Endothelial cell (in vitro differentiated cells): ENCODE results near the gene MYO1F. TPM values are rescaled to one million over a fixed set of nuclear protein-coding genes. Genes with fewer than 3 reads are reported as not detected.

Experiments
- DNase-seq: peaks from one replicate; pipeline ENCODE4 v3.0.0; 2021; ENCODE audit warnings: low spot score
- H3K27ac Mint-ChIP-seq: one replicate; pipeline ENCODE4 v1.8.0; 2021; ENCODE audit warnings: mixed read lengths, inconsistent platforms; ENCODE audit not compliant: unreplicated experiment
- H3K27me3 Mint-ChIP-seq: one replicate; pipeline ENCODE4 v1.8.0; 2021; ENCODE audit warnings: mild to moderate bottlenecking, moderate library complexity, mixed read lengths, inconsistent platforms; ENCODE audit not compliant: unreplicated experiment
- H3K36me3 Mint-ChIP-seq: one replicate; pipeline ENCODE4 v1.8.0; 2021; ENCODE audit warnings: mild to moderate bottlenecking, low read depth, mixed read lengths, inconsistent platforms; ENCODE audit not compliant: unreplicated experiment
- H3K4me1 Mint-ChIP-seq: one replicate; pipeline ENCODE4 v1.8.0; 2021; ENCODE audit warnings: mild to moderate bottlenecking, mixed read lengths, inconsistent platforms; ENCODE audit not compliant: unreplicated experiment
- H3K4me3 Mint-ChIP-seq: one replicate; pipeline ENCODE4 v1.8.0; 2021; ENCODE audit warnings: mild to moderate bottlenecking, mixed read lengths, inconsistent platforms; ENCODE audit not compliant: unreplicated experiment
- H3K9me3 Mint-ChIP-seq: one replicate; pipeline ENCODE4 v1.8.0; 2021; ENCODE audit warnings: mixed read lengths, inconsistent platforms; ENCODE audit not compliant: unreplicated experiment
- total RNA-seq: library from RNA; stranded (reverse); fragmentation: NEBNext Ultra II Directional; extraction: Animal tissue kit (Norgen Biotek cat#: 25700); gene quantifications from one replicate; pipeline ENCODE4 v1.2.1, GENCODE V29; 2021; ENCODE audit not compliant: unreplicated experiment
- TF ChIP-seq, protein P1 (sequence below): fragments of 200-600 bp; sonication (generic); IDR thresholded peaks from one replicate; pipeline ENCODE4 v1.5.0; 2021; ENCODE audit warnings: antibody characterized with exemption; ENCODE audit not compliant: unreplicated experiment

Gene MYO1F
- total RNA-seq, 1 donor from 2014 or later = 3.2 TPM

DNA sequence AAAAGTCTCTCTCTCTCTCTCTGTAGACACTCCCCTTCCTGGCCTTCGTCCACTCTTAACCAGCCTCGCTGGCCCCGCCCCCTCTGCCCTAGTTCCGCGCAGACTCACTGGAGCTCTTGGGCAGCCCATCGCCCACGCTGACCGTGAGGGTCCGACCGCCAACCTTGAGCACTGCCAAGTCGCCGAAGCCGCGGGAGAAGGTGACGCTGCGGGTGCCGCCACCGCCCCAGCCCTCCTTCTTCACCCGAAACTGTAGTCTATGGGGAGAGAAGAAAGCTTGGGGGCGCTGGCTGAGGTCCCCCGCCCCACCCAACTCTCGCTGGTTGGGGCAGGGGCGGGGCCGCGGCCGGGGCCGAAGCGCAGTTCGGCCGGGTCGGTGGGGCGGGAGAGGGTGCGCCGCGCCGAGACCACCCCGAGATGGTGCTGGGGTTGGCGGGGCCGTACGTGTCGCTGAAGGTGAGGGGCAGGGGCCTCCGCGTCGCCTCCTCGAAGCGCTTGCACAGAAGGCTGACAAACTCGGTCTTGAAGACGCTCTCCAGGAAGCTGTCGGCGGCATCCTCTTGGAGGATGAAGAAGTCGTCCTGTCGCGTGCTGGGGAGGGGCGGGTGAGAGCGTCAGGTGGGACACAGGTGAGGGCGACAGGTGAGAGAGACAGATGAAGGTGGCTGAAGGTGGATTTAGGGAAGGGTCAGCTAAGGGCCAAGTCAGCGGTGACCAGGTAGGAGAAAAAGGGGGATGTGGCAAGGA, 50.7 kb downstream of the MYO1F start:
- Mint-ChIP-seq H3K9me3 (no peaks in the 10 kb centered on the region), H3K27me3 (peaks cover 7% of the 10 kb centered on the region), H3K4me1 (peaks cover 7% of the 10 kb centered on the region), H3K27ac (peak overlapping the region; percentile 34), H3K4me3 (peak overlapping the region; percentile 91), H3K36me3 (peaks cover 18% of the 10 kb centered on the region)
- TF ChIP-seq, protein P1, sequence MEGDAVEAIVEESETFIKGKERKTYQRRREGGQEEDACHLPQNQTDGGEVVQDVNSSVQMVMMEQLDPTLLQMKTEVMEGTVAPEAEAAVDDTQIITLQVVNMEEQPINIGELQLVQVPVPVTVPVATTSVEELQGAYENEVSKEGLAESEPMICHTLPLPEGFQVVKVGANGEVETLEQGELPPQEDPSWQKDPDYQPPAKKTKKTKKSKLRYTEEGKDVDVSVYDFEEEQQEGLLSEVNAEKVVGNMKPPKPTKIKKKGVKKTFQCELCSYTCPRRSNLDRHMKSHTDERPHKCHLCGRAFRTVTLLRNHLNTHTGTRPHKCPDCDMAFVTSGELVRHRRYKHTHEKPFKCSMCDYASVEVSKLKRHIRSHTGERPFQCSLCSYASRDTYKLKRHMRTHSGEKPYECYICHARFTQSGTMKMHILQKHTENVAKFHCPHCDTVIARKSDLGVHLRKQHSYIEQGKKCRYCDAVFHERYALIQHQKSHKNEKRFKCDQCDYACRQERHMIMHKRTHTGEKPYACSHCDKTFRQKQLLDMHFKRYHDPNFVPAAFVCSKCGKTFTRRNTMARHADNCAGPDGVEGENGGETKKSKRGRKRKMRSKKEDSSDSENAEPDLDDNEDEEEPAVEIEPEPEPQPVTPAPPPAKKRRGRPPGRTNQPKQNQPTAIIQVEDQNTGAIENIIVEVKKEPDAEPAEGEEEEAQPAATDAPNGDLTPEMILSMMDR = no peak
- DNase-seq = peak; percentile 94

DNA sequence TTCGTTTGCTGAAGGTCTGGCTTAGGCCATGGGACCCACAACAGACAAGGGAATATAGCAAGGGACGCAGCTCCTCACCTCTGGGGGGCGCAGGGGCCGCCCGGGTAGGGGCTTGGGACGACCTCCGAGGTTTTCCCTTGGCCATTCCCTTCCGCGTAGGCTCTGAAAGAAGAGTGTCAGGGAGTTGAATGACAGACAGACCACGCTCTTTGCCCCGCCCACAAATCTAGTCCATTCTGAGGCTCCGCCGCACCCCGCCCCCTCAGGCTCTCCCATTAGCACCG, 51.9 kb downstream of the MYO1F start:
- Mint-ChIP-seq H3K9me3 (no peaks in the 10 kb centered on the region), H3K4me3 (no peak overlapping the region), H3K4me1 (peaks cover 7% of the 10 kb centered on the region), H3K27ac (no peak overlapping the region), H3K27me3 (peaks cover 7% of the 10 kb centered on the region), H3K36me3 (peaks cover 18% of the 10 kb centered on the region)
- TF ChIP-seq, protein P1 = peak; percentile 35
- no peak for DNase-seq

DNA sequence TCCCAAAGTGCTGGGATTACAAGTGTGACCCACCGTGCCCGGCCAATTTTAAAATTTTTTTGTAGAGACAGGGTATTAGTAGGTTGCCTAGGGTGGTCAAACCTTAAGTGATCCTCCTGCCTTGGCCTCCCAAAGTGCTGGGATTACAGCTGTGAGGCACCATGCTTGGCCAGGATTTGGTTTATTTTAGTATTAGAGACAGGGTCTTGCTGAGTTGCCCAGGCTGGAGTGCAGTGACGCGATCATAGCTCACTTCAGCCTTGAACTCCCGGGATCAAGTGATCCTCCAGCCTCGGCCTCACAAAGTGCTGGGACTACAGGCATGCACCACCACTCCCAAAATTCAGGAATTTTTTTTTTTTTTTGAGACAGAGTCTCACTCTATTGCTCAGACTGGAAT, 57.9 kb downstream of the MYO1F start:
- TF ChIP-seq, protein P1 = no peak
- Mint-ChIP-seq H3K27ac (no peak overlapping the region), H3K36me3 (peaks cover 5% of the 10 kb centered on the region), H3K4me3 (no peak overlapping the region), H3K4me1 (peaks cover 7% of the 10 kb centered on the region), H3K9me3 (no peaks in the 10 kb centered on the region), H3K27me3 (peaks cover 22% of the 10 kb centered on the region)
- no peak for DNase-seq

DNA sequence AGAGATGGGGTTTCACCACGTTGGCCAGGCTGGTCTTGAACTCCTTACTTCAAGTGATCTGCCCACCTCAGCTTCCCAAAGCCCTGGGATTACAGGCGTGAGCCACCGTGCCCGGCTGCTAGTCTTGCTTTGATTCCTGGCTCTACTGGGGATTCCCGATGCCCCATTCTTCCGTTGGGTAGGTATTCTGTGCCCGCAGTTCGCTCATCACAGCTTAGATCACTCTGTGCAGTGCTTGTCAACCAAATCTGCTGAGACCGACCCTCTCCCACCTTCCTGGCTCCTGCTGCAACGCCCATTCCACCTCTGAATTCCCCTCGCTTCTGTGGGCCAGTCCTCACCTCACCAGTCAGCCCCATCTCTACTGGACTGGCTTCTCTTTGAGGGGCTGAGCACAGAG, 58.7 kb downstream of the MYO1F start:
- H3K4me3 Mint-ChIP-seq = no peak overlapping the region

More for the DNA sequence above, 58.7 kb downstream of the MYO1F start:
- TF ChIP-seq, protein P1 = no peak
- H3K27me3 Mint-ChIP-seq = peaks cover 23% of the 10 kb centered on the region
- H3K9me3 Mint-ChIP-seq = no peaks in the 10 kb centered on the region
- peaks cover 5% of the 10 kb centered on the region for H3K36me3 Mint-ChIP-seq
- H3K27ac Mint-ChIP-seq = no peak overlapping the region
- no peak for DNase-seq
- H3K4me1 Mint-ChIP-seq = peaks cover 7% of the 10 kb centered on the region
